Epithelial cell of prostate (primary cell): ENCODE data around the gene BCDIN3D.
A peak's percentile ranks its signal among the peaks of the same experiment; 100 is the strongest.

Experiments
- DNase-seq: peaks from one replicate; pipeline ENCODE4 v3.0.0-alpha.2; 2011; ENCODE audit warnings: low read depth, low spot score
- H3K27ac ChIP-seq: fragments of 450-650 bp; 2 replicates; pipeline ENCODE4 v1.5.1; 2017; ENCODE audit warnings: mild to moderate bottlenecking

The BCDIN3D gene

GRCh38 chr12:49878021-49878420, 35.1 kb upstream of the BCDIN3D start:
- H3K27ac ChIP-seq = no peak overlapping the region
- no peak for DNase-seq

DNA sequence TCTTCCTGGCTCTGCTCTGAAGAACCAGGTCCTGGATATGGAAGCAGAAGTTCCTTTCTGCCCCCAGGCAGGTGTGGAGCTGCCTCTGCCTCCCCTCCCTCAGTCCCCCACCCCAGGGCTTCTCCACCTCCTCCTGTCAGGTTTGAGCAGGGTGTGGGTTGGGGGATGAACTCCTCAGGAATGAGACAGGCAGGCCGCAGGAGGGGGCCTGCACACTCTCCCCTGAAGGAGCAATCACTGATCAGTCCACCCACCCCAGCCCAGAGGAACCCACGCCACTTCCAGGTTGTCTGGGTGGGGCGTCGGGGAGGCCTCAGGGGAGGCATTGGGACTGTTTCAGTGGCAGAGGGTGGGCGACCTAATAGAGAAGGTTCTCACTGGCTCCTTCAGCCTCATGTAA, 34.2 kb upstream of the BCDIN3D start:
- no peak overlapping the region for H3K27ac ChIP-seq
- no peak for DNase-seq

DNA sequence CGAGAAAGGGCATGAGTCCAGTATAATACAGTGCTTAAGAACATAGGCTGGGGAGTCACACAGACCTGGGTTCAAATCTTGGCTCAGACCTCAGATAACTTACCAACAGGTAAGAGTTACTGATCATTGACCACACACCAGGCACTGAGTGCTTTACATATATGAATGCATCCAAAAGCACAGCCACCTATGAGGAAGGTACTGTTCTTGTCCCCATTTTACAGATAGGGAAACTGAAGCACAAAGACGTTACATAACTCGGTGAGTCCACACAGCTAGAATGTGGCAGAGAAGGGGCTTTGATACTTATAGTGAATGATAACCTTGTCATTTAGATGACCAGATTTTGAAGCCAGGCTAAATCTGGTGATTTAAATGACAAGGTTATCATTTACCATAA, 33.2 kb upstream of the BCDIN3D start:
- H3K27ac ChIP-seq = no peak overlapping the region
- DNase-seq = no peak

GRCh38 chr12:49875115-49875720, 32.3 kb upstream of the BCDIN3D start:
- H3K27ac ChIP-seq = no peak overlapping the region
- DNase-seq = no peak

DNA sequence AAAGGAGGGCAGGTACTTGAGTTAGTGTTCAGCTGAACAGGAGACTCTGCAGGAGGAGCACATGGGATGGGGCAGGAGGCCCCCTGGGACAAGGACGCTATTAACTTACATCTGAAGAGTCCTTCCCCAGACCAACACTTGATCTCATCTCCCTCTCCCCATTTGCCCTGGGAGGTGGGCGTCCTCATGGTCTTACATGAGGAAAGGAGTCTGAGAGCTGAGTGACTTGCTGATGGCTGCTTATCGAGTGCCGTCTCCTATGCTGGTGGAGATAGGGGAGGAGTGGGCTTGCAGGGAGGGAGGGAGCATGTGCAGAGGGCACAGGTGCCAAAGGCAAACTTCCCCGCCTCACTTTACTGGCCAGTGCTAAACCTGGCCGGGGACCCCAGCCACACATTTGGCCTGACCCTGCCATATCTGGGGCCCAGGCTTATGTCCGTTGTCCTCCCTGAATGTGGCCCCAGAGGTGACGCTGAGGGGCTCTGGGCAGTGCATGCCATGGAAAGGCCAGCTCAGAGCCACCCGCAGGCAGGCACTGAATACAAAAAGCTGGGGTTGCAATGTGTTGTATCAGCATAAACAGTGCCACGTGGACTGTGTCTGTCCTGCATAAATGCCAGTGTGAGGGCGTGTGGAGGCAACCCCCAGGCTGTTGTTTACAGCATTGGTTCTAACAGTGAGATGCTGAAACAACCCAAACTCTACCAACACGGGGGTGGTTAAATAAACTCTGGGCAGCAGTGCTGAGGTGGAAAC, 31.4 kb upstream of the BCDIN3D start:
- no peak for DNase-seq
- no peak overlapping the region for H3K27ac ChIP-seq

DNA sequence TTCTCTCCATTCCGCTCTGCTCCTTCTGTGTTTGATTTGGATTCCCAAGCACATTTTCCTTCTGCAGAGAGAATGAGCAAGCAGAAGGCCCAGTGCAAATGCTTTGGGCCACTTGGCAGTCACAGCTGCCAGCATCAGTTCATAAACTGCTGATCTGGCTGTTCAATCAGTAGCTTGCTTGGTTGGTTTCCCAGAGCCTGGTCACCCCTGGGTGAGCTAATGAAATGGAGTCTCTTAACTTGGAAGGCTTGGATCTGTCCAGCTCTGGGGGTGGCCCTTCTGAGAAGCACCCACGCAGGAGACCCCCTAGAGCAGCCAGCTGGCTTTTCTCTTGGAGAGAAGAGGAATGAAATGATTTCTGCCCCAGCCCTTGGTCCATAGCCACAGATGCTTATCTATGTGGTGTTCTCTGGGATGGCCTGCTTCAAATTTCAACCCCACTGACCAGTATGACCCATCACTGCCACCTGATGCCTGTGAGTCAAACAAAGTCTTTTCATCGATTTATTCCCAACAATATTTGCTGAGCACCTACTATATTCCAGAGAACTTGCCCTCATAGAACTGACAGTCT, 30.5 kb upstream of the BCDIN3D start:
- no peak for DNase-seq
- no peak overlapping the region for H3K27ac ChIP-seq

- H3K27ac ChIP-seq = peak overlapping the region; percentile 50
- no peak for DNase-seq
Measured at GRCh38 chr12:49872781-49873181, 29.9 kb upstream of the BCDIN3D start.

DNA sequence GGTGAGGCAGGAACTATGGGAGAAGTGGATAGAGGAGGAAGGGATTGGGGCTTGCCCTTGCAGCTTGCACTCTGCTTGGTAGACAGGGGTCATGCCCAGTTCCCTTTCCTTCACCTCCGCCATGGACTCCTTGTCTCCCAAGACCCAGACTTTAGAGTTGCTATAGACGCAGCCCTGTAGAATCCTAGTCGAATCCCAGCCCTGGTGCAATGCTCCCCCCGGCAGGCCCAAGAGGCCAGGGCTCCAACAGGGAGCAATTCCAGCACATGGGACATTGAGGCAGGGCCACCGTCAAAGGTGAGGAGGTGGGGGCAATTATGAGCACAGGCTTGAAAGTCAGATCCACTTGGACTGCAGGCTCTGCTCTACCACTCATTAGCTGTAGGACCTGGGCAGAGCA, 29.5 kb upstream of the BCDIN3D start:
- H3K27ac ChIP-seq = peak overlapping the region; percentile 50

DNA sequence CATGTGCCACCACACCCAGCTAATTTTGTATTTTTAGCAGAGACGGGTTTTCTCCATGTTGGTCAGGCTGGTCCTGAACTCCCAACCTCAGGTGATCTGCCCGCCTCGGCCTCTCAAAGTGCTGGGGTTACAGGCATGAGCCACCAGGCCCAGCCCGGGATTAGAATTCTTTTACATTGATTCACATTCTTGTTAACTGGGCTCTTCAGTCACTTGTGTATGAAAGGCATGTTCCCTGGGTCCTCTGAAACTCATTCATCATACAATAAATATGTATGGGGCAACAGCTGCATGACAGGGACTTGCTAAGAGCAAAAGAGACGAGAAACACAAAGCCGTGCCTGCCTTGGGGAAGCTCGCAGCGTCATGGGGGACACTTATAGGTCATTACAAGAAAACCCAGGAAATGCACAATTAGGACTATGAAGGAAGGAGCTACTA, 28.9 kb upstream of the BCDIN3D start:
- DNase-seq = peak; percentile 22
- H3K27ac ChIP-seq = peak overlapping the region; percentile 50

More for the DNA sequence above, 29.5 kb upstream of the BCDIN3D start:
- no peak for DNase-seq

DNA sequence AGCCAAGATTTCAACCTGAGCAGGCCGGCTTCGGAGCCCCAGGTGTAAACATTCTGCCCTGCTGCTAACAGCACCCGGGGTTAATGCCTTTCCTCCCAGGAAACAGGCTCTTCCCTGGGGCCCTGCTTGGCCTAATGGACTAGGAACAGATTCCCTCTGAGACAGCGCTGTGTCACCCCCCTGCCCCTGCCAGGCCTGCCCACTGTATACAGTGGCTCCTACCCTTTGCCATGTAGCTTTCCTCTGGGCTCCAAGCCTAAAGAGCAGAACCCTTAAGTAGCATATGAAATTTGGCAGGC, 28.3 kb upstream of the BCDIN3D start:
- no peak for DNase-seq
- peak overlapping the region; percentile 50 for H3K27ac ChIP-seq

DNA sequence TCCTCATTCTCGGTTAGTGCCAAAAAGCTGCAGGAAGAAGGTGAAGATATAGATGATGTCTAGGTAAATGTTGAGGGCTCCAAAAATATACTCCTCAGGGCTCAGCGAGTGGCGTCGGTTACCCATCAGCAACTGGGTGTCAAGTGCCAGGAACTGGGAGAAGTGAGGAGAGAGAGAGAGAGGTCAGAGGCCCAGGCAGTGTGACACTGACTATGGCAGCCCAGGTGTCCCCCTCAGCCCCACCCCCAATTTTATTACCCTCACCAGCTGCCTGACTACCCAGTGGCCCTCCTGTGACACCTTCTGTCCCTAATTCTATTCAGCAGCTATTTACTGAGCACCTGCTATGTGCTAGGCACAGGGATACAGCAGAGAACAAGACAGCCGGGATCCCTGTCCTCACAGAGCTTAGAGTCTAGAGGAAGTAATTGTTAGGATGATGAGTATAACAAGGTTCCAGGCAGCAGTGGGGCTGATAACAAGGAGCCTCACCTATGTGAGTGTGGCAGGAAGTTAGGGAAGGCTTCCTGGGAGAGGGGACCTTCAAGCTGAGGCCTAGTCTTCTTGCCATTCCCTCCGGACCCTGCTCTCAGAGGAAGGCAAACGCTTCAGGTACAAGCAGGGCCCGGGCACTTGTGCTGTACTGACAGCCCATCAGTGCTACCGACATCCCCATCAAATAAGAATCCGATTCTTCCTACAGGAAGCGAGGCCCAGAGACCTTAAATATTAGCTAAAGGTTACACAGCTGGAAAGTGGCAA, 27.8 kb upstream of the BCDIN3D start:
- no peak for DNase-seq
- no peak overlapping the region for H3K27ac ChIP-seq

DNA sequence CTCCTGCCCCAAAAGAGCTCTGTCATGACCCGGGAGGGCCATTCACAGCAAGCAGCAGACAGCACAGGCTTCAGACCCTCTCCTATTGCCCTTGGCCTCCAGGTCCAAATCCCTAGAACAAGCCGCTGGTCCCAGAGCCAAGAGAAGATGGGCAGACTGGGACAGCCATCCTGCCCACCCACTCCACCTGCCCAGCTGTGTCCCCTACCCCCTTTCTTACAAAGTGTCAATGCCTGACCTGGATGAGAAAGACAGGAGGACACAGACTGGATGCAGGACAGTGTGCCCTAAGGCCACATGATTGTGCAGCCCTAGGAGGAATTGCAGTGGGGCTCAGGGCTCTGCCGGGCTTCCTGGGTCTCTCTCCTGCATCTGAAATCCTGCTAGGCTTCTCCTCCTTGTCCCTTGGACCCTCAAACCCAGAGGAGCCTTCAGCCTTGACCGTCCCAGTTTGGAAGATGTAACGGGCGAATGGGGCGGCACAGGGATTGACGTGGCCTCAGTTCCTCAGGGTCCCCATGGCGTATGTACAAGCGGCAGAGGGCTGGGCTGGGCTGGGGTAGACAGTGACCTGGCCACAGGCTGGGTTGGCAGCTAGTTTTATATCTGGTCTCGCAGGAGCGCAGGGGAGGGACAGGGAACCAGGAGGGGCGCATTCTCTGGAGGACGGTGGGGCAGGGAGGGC, 27.1 kb upstream of the BCDIN3D start:
- DNase-seq = no peak
- H3K27ac ChIP-seq = no peak overlapping the region

DNA sequence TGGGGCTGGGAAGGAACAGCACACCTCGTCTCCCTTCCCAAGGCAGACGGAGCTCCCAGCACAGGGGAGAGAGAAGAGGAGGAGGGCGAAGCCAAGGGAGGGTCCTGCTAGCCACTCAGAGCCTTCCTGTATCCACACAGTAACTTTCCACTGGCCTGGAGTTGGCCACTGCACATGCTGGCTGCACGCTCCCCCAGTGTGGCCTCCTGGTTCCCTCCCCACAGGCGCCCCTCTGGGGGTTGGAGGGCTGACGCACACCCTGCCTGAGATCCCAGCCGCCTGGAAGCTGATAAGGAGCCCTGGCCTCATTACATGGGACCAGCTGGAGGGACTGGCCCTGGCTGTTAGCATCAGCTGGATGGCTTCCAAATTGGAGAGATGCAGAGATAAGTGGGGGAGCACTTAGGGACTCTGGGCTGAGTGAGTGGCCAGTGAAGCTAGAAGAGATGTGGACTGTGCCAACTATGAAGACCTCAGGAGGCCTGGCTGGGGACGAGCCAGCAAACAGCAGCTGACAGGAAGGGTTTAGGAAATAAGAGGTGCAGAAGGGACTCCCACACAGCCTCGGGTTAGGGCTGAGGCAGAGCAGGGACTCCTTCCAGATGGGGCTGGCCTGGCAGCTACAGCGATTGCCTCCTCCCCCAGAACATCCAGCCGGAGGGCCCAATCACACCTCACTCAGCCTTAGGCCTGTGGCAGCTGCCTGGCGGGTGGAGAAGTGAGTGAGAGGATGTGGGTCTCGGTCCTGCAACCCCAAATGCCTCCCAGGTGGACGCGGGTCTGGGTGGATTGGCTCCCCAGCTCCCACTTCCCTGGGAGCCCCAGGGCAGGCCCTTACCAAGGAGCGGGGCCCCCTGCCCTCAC, 26.3 kb upstream of the BCDIN3D start:
- no peak overlapping the region for H3K27ac ChIP-seq
- no peak for DNase-seq

GRCh38 chr12:49868449-49868848, 25.5 kb upstream of the BCDIN3D start:
- H3K27ac ChIP-seq = no peak overlapping the region
- no peak for DNase-seq

GRCh38 chr12:49867570-49868341, 24.9 kb upstream of the BCDIN3D start:
- H3K27ac ChIP-seq = peak overlapping the region; percentile 18
- no peak for DNase-seq

DNA sequence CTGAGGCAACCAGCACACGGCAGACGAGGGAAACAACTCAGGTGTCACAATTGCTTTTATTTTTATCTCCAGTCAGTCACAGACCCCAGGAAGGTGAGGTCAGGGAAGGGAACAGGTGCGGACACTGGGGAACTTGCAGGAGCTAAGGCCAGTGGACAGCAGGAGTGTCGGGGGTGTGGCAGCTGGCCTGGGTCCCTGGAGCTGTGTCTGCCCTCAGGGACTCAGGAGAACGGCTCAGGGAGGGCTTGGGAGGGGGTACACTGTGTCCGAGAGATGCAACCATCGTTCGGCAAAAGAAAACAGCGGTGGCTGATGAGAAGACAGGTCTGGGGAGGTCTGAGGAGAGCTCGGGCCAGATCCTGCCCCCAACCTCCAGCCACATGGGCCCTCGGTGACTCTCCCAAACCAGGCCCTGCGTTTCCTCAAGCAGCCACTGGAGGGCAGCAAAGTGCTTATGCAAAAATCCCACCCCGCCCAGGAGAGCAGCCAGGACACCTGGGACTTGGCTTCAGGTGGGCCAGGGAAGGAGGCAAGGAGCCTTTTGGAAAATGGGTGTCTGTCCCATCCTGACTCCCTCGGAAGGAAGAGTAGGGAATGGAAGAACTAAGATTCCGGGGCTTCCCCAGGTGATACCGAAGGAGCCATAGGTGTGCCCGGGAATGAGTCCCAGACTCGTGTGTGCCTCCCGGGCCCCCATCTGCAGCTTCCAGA, 24.1 kb upstream of the BCDIN3D start:
- peak overlapping the region; percentile 18 for H3K27ac ChIP-seq
- no peak for DNase-seq

GRCh38 chr12:49865782-49866135, 22.9 kb upstream of the BCDIN3D start:
- no peak overlapping the region for H3K27ac ChIP-seq
- DNase-seq = no peak

GRCh38 chr12:49865109-49865781, 22.3 kb upstream of the BCDIN3D start:
- DNase-seq = no peak
- no peak overlapping the region for H3K27ac ChIP-seq
